Neuronal stem cell (in vitro differentiated cells): ENCODE results near the gene CHST15.

ENCODE experiments used
- DNase-seq: peaks from one replicate; pipeline ENCODE4 v3.0.0-alpha.2; 2013; ENCODE audit warnings: low spot score
- H2AFZ ChIP-seq: one replicate; pipeline ENCODE4 v1.6.1; 2013; ENCODE audit warnings: mild to moderate bottlenecking, low read length, inconsistent platforms
- H2AK5ac ChIP-seq: 2 replicates; pipeline ENCODE4 v1.6.1; 2013; ENCODE audit warnings: low read depth, mild to moderate bottlenecking, inconsistent platforms, low read length, moderate library complexity, mixed read lengths
- H2BK120ac ChIP-seq: 2 replicates; pipeline ENCODE4 v1.6.1; 2013; ENCODE audit warnings: low read depth, mild to moderate bottlenecking, inconsistent platforms, low read length, moderate library complexity, mixed read lengths
- H2BK12ac ChIP-seq: one replicate; pipeline ENCODE4 v1.6.1; 2013; ENCODE audit warnings: low read length, inconsistent platforms
- H2BK15ac ChIP-seq: 2 replicates; pipeline ENCODE4 v1.6.1; 2013; ENCODE audit warnings: mild to moderate bottlenecking, low read length, inconsistent platforms, mixed read lengths
- H2BK5ac ChIP-seq: one replicate; pipeline ENCODE4 v1.6.1; 2013; ENCODE audit warnings: inconsistent platforms, mild to moderate bottlenecking, low read length, moderate library complexity
- H3K14ac ChIP-seq: one replicate; pipeline ENCODE4 v1.6.1; 2013; ENCODE audit warnings: low read length, inconsistent platforms
- H3K18ac ChIP-seq: 2 replicates; pipeline ENCODE4 v1.6.1; 2013; ENCODE audit warnings: low read length, inconsistent platforms
- H3K23ac ChIP-seq: 2 replicates; pipeline ENCODE4 v1.6.1; 2013; ENCODE audit warnings: low read depth, mild to moderate bottlenecking, mixed read lengths, low read length, inconsistent platforms; ENCODE audit not compliant: poor library complexity
- H3K27ac ChIP-seq: replicated peaks from 3 replicates; pipeline ENCODE4 v1.5.1; 2013; ENCODE audit warnings: low read length, inconsistent platforms
- H3K27me3 ChIP-seq, 3 experiments: 2 replicates each; pipeline ENCODE4 v1.6.1; 2013; ENCODE audit warnings: low read length in 3 of 3, mild to moderate bottlenecking in 2 of 3, inconsistent platforms in 1 of 3, low read depth in 1 of 3, mixed read lengths in 1 of 3, moderate library complexity in 1 of 3; ENCODE audit not compliant: control insufficient read depth in 3 of 3, insufficient read depth in 3 of 3
- H3K36me3 ChIP-seq, 2 donors: replicated peaks in 1 of 2; 2 replicates each; pipeline ENCODE4 v1.6.1; 2013; ENCODE audit warnings: low read length in 2 of 2; ENCODE audit not compliant: control insufficient read depth in 2 of 2, insufficient read depth in 2 of 2
- H3K4ac ChIP-seq: 2 replicates; pipeline ENCODE4 v1.6.1; 2013; ENCODE audit warnings: inconsistent platforms, mild to moderate bottlenecking, low read length, moderate library complexity
- H3K4me1 ChIP-seq, 2 donors: 1 replicate in 1 of 2; 2 replicates in 1 of 2; pipeline ENCODE4 v1.6.1; 2013; ENCODE audit warnings: low read length in 2 of 2, low read depth in 1 of 2; ENCODE audit not compliant: control insufficient read depth in 2 of 2, insufficient read depth in 1 of 2
- H3K4me2 ChIP-seq: one replicate; pipeline ENCODE4 v1.6.1; 2013; ENCODE audit warnings: mild to moderate bottlenecking, low read length, inconsistent platforms; ENCODE audit not compliant: insufficient read depth, poor library complexity, severe bottlenecking
- H3K4me3 ChIP-seq, 2 donors: 2 replicates each; pipeline ENCODE4 v1.5.1; 2013; ENCODE audit warnings: low read length in 2 of 2, mild to moderate bottlenecking in 2 of 2, inconsistent platforms in 1 of 2, moderate library complexity in 1 of 2
- H3K79me1 ChIP-seq: one replicate; pipeline ENCODE4 v1.6.1; 2013; ENCODE audit warnings: low read depth, mild to moderate bottlenecking, inconsistent platforms, low read length, moderate library complexity
- H3K9ac ChIP-seq: one replicate; pipeline ENCODE4 v1.6.1; 2013; ENCODE audit warnings: mild to moderate bottlenecking, low read depth, low read length, inconsistent platforms; ENCODE audit not compliant: poor library complexity
- H3K9me3 ChIP-seq, 2 donors: replicated peaks in 1 of 2; 2 replicates each; pipeline versions ENCODE3 to v1.6.1; 2013; ENCODE audit warnings: low read length in 2 of 2, mild to moderate bottlenecking in 2 of 2, inconsistent platforms in 1 of 2, low read depth in 1 of 2, mixed read lengths in 1 of 2, moderate library complexity in 1 of 2; ENCODE audit not compliant: control insufficient read depth in 2 of 2, insufficient read depth in 1 of 2
- H4K8ac ChIP-seq: one replicate; pipeline ENCODE4 v1.6.1; 2013; ENCODE audit warnings: low read depth, mild to moderate bottlenecking, inconsistent platforms, low read length, moderate library complexity
- H4K91ac ChIP-seq: one replicate; pipeline ENCODE4 v1.6.1; 2013; ENCODE audit warnings: low read length, low read depth, mild to moderate bottlenecking, inconsistent platforms; ENCODE audit not compliant: poor library complexity
- WGBS, 2 donors: extraction: QIAGEN DNeasy Blood & Tissue Kit; methylation state at CpG; one replicate each; pipeline ENCODE4 v1.1.7; 2013; ENCODE audit warnings: missing lambda C conversion rate in 2 of 2, mixed read lengths in 1 of 2; ENCODE audit not compliant: insufficient read length in 2 of 2, insufficient replicate concordance in 1 of 2; ENCODE audit errors: extremely low coverage in 2 of 2; 5-methylcytosine and 5-hydroxymethylcytosine counted together

Gene CHST15

GRCh38 chr10:124069341-124070264 lies 23.8 kb downstream of the CHST15 start:
- no peak overlapping the region for H3K23ac ChIP-seq
- H4K8ac ChIP-seq, result no peak overlapping the region
- WGBS, 2 donors, result no CpG with 5 or more reads among the region's 11 CpGs
- H3K9me3 ChIP-seq, result peaks cover 0 to 8% of the 10 kb centered on the region in 2 donors
- no peak overlapping the region for H3K27ac ChIP-seq
- no peak overlapping the region for H3K4me2 ChIP-seq
- no peak overlapping the region for H2BK15ac ChIP-seq
- no peak overlapping the region for H3K9ac ChIP-seq
- no peak overlapping the region for H2AK5ac ChIP-seq
- H2AFZ ChIP-seq, result no peak overlapping the region
- no peak overlapping the region for H2BK120ac ChIP-seq
- H3K14ac ChIP-seq, result no peak overlapping the region
- no peak overlapping the region for H2BK5ac ChIP-seq
- no peak for DNase-seq
- H3K36me3 ChIP-seq, result no peaks in the 10 kb centered on the region
- H2BK12ac ChIP-seq, result no peak overlapping the region
- H3K4ac ChIP-seq, result no peak overlapping the region
- H3K27me3 ChIP-seq, result no peaks in the 10 kb centered on the region
- H3K18ac ChIP-seq, result no peak overlapping the region
- H3K79me1 ChIP-seq, result no peaks in the 10 kb centered on the region
- H3K4me3 ChIP-seq, result no peak overlapping the region
- H4K91ac ChIP-seq, result no peak overlapping the region
- H3K4me1 ChIP-seq, result peaks cover 26 to 52% of the 10 kb centered on the region in 2 donors

DNA sequence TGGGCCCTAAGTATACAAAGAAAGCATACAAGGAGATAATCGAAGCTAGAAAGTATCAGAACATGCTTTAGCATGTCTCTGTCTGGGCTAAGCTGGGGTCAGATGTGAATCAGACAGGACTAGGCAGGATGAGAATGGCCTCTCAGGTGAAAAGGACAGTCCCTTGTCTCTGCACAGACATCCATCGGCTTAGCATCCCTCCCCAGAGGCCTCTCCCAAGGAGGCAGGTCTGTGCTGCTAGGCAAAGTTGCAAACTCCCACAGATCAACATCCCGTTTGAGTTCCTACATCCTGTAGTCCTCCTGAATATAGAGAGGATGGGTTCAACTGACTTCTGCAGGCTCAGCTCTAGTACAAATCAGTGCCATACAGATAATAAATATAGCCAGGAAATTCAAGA lies 24.5 kb downstream of the CHST15 start:
- Histone ChIP-seq H3K18ac (no peak overlapping the region), H3K27ac (no peak overlapping the region), H3K4ac (no peak overlapping the region), H3K4me1 (peaks cover 26 to 51% of the 10 kb centered on the region in 2 donors), H3K14ac (no peak overlapping the region), H3K4me2 (no peak overlapping the region), H3K9ac (no peak overlapping the region), H2BK5ac (no peak overlapping the region), H3K27me3 (no peaks in the 10 kb centered on the region), H3K79me1 (no peaks in the 10 kb centered on the region), H2BK15ac (no peak overlapping the region), H4K8ac (no peak overlapping the region), H2AK5ac (no peak overlapping the region), H3K9me3 (peaks cover 0 to 4% of the 10 kb centered on the region in 2 donors), H2AFZ (no peak overlapping the region), H3K36me3 (no peaks in the 10 kb centered on the region), H3K4me3 (no peak overlapping the region), H3K23ac (no peak overlapping the region), H2BK120ac (no peak overlapping the region), H2BK12ac (no peak overlapping the region), H4K91ac (no peak overlapping the region)
- no CpG with 5 or more reads among the region's 3 CpGs for WGBS, 2 donors
- no peak for DNase-seq

DNA sequence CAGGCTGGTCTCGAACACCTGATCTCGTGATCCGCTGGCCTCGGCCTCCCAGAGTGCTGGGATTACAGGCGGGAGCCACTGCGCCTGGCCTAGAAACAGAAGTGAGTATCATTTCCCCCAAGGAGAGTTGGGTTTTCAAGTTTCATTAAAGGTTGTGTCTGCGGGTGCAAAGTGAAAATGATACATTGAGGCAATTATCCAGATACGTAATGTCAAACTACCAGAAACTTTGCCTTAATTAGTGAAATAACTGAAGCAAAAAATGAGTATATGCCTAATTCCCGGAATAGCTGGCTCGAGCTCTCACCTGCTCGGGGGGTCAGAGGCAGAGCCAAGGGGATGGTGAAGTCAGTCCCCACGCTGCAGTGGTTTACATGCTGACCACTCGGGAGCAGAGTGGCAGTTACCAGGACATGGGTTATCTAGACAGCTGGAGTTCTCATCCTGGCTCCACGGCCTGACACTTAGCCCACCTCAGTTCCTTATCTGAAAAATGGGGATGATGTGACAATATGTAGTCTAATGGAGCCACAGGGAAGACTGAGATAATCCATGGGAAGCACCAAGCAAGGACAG lies 25.5 kb downstream of the CHST15 start:
- Histone ChIP-seq H3K4me1 (peaks cover 26 to 55% of the 10 kb centered on the region in 2 donors), H2AK5ac (no peak overlapping the region), H3K27ac (no peak overlapping the region), H3K79me1 (no peaks in the 10 kb centered on the region), H2AFZ (no peak overlapping the region), H3K4me2 (no peak overlapping the region), H3K23ac (no peak overlapping the region), H3K18ac (no peak overlapping the region), H3K27me3 (no peaks in the 10 kb centered on the region), H2BK12ac (no peak overlapping the region), H2BK5ac (no peak overlapping the region), H4K8ac (no peak overlapping the region), H2BK15ac (no peak overlapping the region), H3K36me3 (no peaks in the 10 kb centered on the region), H4K91ac (no peak overlapping the region), H3K9ac (no peak overlapping the region), H3K9me3 (peaks cover 0 to 2% of the 10 kb centered on the region in 2 donors), H3K4me3 (no peak overlapping the region), H2BK120ac (no peak overlapping the region), H3K14ac (no peak overlapping the region), H3K4ac (no peak overlapping the region)
- WGBS, 2 donors, result no CpG with 5 or more reads among the region's 14 CpGs
- DNase-seq, result no peak
